Nephron (organoid): Measurements from ENCODE around the gene ATP6V0A4.

Experiments
- H3K27ac Mint-ChIP-seq, 3 experiments: 2 replicates each; pipeline ENCODE4 v1.8.0; 2020; ENCODE audit warnings: mixed read lengths in 3 of 3, mild to moderate bottlenecking in 2 of 3, moderate library complexity in 1 of 3
- H3K27me3 Mint-ChIP-seq: 2 replicates; pipeline ENCODE4 v1.8.0; 2021; ENCODE audit warnings: low read depth, mild to moderate bottlenecking, moderate library complexity, mixed read lengths
- H3K36me3 Mint-ChIP-seq: 2 replicates; pipeline ENCODE4 v1.8.0; 2020; ENCODE audit warnings: low read depth, mixed read lengths
- H3K4me1 Mint-ChIP-seq: 2 replicates; pipeline ENCODE4 v1.8.0; 2020; ENCODE audit warnings: mixed read lengths
- H3K4me3 Mint-ChIP-seq, 3 experiments: 2 replicates each; pipeline ENCODE4 v1.8.0; 2020; ENCODE audit warnings: mild to moderate bottlenecking in 3 of 3, mixed read lengths in 3 of 3, moderate library complexity in 2 of 3
- H3K9me3 Mint-ChIP-seq: 2 replicates; pipeline ENCODE4 v1.8.0; 2020; ENCODE audit warnings: mixed read lengths
- CTCF ChIP-seq, 3 experiments: fragments of 200-600 bp; sonication (generic); IDR thresholded peaks; one replicate each; pipeline ENCODE4 v1.5.0; 2021; ENCODE audit warnings: antibody characterized with exemption in 3 of 3; ENCODE audit not compliant: unreplicated experiment in 3 of 3

ATP6V0A4 gene

GRCh38 chr7:138665249-138665648, 132.7 kb downstream of the ATP6V0A4 start:
- Mint-ChIP-seq H3K27ac (peak overlapping the region; percentile 23 to 73 (median 60)), H3K27me3 (no peaks in the 10 kb centered on the region), H3K36me3 (peaks cover 5% of the 10 kb centered on the region), H3K9me3 (peaks cover 4% of the 10 kb centered on the region), H3K4me1 (peaks cover 27% of the 10 kb centered on the region), H3K4me3 (peak overlapping the region; percentile 65 to 78 (median 77))
- TF ChIP-seq CTCF (IDR thresholded peaks at IDR 0.05; ENCODE audit: unreplicated experiment in 3 of 3) = no peak

DNA sequence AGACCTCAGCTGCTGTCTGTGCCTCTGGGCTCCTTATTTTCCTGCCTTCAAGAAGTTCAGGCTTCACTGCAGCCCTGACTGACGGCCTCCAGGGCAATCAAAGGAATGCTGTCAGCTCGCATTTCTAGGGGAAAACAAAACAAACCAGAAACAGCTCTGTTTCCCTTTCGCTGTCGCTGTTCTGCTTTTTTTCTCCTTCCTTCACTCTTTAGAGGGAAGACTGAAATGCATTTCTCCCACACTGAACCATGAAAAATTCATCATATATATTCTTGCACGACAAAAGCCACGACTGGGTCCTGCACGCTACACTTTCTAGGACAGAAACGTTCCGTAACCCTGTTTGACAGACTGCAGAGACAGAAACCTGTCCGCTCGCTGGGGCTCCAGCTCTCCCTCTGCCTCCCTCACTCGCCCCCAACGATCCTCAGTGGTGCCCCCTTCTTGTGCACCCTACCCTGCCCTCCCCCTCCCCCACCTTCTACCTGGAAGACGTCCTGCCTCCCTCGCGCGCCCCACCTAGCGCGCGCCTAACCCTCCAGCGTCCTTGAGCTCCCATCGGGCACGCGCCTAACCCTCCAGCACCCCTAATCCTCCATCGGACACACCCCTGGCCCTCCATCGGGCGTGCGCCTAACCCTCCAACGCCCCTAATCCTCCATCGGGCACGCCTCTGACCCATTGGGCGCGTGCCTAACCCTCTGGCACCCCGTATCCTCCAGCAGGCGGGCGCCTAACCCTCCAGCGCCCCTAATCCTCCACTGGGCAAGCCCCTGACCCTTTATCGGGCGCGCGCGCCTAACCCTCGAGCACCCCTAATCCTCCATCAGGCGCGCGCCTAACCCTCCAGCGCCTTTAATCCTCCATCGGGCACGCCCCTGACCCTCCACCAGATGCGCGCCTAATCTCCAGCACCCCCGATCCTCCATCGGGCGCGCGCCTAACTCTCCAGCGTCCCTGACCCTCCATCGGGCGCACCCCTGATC, 134.0 kb downstream of the ATP6V0A4 start:
- Mint-ChIP-seq H3K4me1 (peaks cover 27% of the 10 kb centered on the region), H3K4me3 (peak overlapping the region; percentile 88 to 89 (median 89)), H3K27me3 (no peaks in the 10 kb centered on the region), H3K9me3 (peaks cover 4% of the 10 kb centered on the region), H3K36me3 (no peaks in the 10 kb centered on the region), H3K27ac (peak overlapping the region; percentile 65 to 92 (median 69))
- no peak for TF ChIP-seq CTCF (IDR thresholded peaks at IDR 0.05; ENCODE audit: unreplicated experiment in 3 of 3)

- Mint-ChIP-seq H3K9me3 (peaks cover 4% of the 10 kb centered on the region), H3K4me3 (no peak overlapping the region), H3K27me3 (no peaks in the 10 kb centered on the region), H3K27ac (peak overlapping the region in 2 of 3 experiments; percentile 69 to 92), H3K36me3 (peaks cover 3% of the 10 kb centered on the region), H3K4me1 (peaks cover 27% of the 10 kb centered on the region)
- no peak for TF ChIP-seq CTCF (IDR thresholded peaks at IDR 0.05; ENCODE audit: unreplicated experiment in 3 of 3)
Observed at GRCh38 chr7:138662991-138663320, 135.0 kb downstream of the ATP6V0A4 start.

GRCh38 chr7:138662076-138662990, 135.7 kb downstream of the ATP6V0A4 start:
- no peak for TF ChIP-seq CTCF (IDR thresholded peaks at IDR 0.05; ENCODE audit: unreplicated experiment in 3 of 3)
- Mint-ChIP-seq H3K36me3 (peaks cover 3% of the 10 kb centered on the region), H3K4me3 (no peak overlapping the region), H3K27ac (peak overlapping the region in 1 of 3 experiments; percentile 92), H3K4me1 (peaks cover 27% of the 10 kb centered on the region), H3K27me3 (no peaks in the 10 kb centered on the region), H3K9me3 (peaks cover 6% of the 10 kb centered on the region)

- H3K4me3 Mint-ChIP-seq = no peak overlapping the region
- H3K9me3 Mint-ChIP-seq = peaks cover 7% of the 10 kb centered on the region
- H3K36me3 Mint-ChIP-seq = peaks cover 3% of the 10 kb centered on the region
- H3K27me3 Mint-ChIP-seq = no peaks in the 10 kb centered on the region
- no peak for TF ChIP-seq CTCF (IDR thresholded peaks at IDR 0.05; ENCODE audit: unreplicated experiment in 3 of 3)
- peaks cover 20% of the 10 kb centered on the region for H3K4me1 Mint-ChIP-seq
- H3K27ac Mint-ChIP-seq = peak overlapping the region in 1 of 3 experiments; percentile 56
Observed at GRCh38 chr7:138661069-138661635, 136.8 kb downstream of the ATP6V0A4 start.
